ENCODE measurements around the gene EVL. TPM values are rescaled to one million over a fixed set of nuclear protein-coding genes. Genes with fewer than 3 reads are reported as not detected.

The EVL gene
- total RNA-seq, 2 experiments from 2014 or later, result 225 to 236 TPM

- H3K9me3 Mint-ChIP-seq, result no peaks in the 10 kb centered on the region
- peaks cover 10% of the 10 kb centered on the region for H3K4me1 Mint-ChIP-seq
- no peak overlapping the region for H3K27ac Mint-ChIP-seq
- no peak for DNase-seq
- H3K27me3 Mint-ChIP-seq, result no peaks in the 10 kb centered on the region
- peaks cover 9% of the 10 kb centered on the region for H3K36me3 Mint-ChIP-seq
- H3K4me3 Mint-ChIP-seq, result no peak overlapping the region
These were observed 75.9 kb downstream of the EVL start for GRCh38 chr14:100141098-100141497.

DNA sequence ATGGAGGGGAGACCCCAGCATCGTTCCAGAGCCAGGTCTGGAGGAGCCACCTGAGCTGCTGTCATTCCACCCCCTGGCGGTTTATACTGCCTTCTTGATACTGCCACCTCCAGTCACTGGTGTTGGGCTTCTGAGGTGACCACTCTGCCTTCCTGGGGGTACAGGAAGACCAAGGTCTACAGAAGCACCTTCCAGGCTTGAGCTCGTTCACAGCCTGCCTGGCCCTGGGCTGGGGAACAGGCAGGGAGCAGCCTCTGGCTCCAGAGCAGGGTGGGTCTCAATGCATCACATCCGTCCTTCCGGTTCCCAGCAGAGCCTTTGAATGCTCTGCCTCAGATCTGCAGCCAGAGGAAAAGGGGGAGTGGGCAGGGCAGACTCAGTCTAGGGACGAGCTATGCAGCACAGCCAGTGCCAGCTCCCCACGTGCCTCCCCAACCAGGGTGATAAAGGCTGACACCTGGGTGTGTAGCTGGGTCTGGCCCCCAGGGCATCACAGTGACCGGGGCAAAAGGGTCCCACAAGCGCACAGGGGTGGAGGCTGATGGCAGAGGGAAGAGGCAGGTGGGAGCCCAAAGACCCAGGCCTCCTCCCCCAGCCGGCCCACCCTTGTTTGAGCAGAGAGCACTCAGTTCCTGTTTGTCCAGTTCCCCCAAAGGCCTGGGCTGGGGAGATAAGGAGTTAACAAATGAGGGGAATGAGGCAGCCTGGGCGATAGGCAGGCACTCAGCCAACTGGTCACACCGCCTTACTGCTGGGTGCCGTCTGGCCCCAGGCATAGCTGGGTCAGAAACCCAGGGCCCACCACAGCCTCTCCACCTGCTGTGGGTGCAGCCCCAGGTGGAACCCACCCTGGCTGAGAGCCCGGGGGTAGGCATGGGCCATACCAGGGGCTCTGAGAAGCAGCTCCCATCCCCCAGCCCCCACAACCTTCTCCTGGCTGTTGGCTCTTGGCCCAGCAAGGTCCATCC lies 77.1 kb downstream of the EVL start:
- no peaks in the 10 kb centered on the region for H3K27me3 Mint-ChIP-seq
- peaks cover 16% of the 10 kb centered on the region for H3K4me1 Mint-ChIP-seq
- H3K36me3 Mint-ChIP-seq, result peaks cover 6% of the 10 kb centered on the region
- DNase-seq, result no peak
- H3K4me3 Mint-ChIP-seq, result no peak overlapping the region
- H3K27ac Mint-ChIP-seq, result peak overlapping the region; percentile 58
- H3K9me3 Mint-ChIP-seq, result no peaks in the 10 kb centered on the region

DNA sequence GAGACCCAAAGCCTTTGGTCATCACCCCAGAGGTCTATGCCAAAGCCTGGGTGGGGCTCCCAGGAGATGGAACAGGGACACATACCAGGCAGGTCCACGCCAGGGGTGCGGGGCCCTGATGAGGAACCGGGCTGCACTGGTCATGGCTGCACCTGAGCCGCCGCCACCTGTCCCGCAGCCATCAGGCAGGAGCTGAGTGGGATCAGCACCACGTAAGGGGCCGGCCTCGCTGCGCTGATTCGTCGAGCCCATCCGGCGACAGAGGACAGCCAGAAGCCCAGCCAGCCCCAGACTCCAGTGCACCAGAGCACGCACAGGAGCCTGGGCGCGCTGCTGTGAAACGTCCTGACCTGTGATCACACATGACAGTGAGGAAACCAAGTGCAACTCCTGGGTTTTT lies 78.3 kb downstream of the EVL start:
- Mint-ChIP-seq H3K9me3 (no peaks in the 10 kb centered on the region), H3K36me3 (peaks cover 3% of the 10 kb centered on the region), H3K27me3 (no peaks in the 10 kb centered on the region), H3K27ac (no peak overlapping the region), H3K4me3 (no peak overlapping the region), H3K4me1 (peaks cover 19% of the 10 kb centered on the region)
- DNase-seq, result no peak

DNA sequence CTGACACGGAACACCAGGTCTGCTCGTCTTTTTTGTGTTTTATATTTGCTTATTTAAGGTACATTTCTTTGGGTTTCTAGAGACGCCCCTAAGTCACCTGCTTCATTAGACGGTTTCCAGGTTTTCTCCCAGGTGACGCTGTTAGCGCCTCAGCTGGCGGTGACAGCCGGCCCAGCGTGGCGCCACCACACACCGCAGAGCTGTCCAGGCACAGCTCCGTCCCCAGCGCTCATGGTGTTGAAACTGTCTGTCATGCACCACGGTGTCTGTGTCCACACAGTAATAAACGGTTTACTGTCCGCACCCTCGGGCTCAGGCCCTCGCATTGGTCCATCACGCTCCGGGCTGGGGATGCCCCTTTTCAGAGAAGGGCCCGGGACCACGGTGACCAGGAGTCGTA lies 78.7 kb downstream of the EVL start:
- peaks cover 2% of the 10 kb centered on the region for H3K36me3 Mint-ChIP-seq
- H3K27me3 Mint-ChIP-seq, result no peaks in the 10 kb centered on the region
- peaks cover 17% of the 10 kb centered on the region for H3K4me1 Mint-ChIP-seq
- peak overlapping the region; percentile 51 for H3K27ac Mint-ChIP-seq
- DNase-seq, result no peak
- no peak overlapping the region for H3K4me3 Mint-ChIP-seq
- H3K9me3 Mint-ChIP-seq, result no peaks in the 10 kb centered on the region

- no peak for DNase-seq
- Mint-ChIP-seq H3K9me3 (no peaks in the 10 kb centered on the region), H3K4me1 (peaks cover 15% of the 10 kb centered on the region), H3K27ac (no peak overlapping the region), H3K4me3 (no peak overlapping the region), H3K27me3 (no peaks in the 10 kb centered on the region), H3K36me3 (peaks cover under 1% of the 10 kb centered on the region)
These were observed 79.4 kb downstream of the EVL start for GRCh38 chr14:100144645-100144995.

- no peaks in the 10 kb centered on the region for H3K27me3 Mint-ChIP-seq
- peaks cover 12% of the 10 kb centered on the region for H3K4me1 Mint-ChIP-seq
- no peak overlapping the region for H3K27ac Mint-ChIP-seq
- no peaks in the 10 kb centered on the region for H3K36me3 Mint-ChIP-seq
- H3K9me3 Mint-ChIP-seq, result no peaks in the 10 kb centered on the region
- no peak overlapping the region for H3K4me3 Mint-ChIP-seq
- DNase-seq, result no peak
These were observed 79.9 kb downstream of the EVL start for GRCh38 chr14:100144996-100145646.

- Mint-ChIP-seq H3K9me3 (no peaks in the 10 kb centered on the region), H3K4me3 (no peak overlapping the region), H3K27ac (peak overlapping the region; percentile 51), H3K4me1 (peaks cover 12% of the 10 kb centered on the region), H3K27me3 (no peaks in the 10 kb centered on the region), H3K36me3 (no peaks in the 10 kb centered on the region)
- DNase-seq, result no peak
These were observed 80.7 kb downstream of the EVL start for GRCh38 chr14:100145682-100146464.

GRCh38 chr14:100146531-100147091 lies 81.4 kb downstream of the EVL start:
- no peak for DNase-seq
- no peaks in the 10 kb centered on the region for H3K36me3 Mint-ChIP-seq
- H3K27ac Mint-ChIP-seq, result peak overlapping the region; percentile 51
- no peaks in the 10 kb centered on the region for H3K9me3 Mint-ChIP-seq
- H3K4me3 Mint-ChIP-seq, result no peak overlapping the region
- H3K27me3 Mint-ChIP-seq, result no peaks in the 10 kb centered on the region
- H3K4me1 Mint-ChIP-seq, result peaks cover 12% of the 10 kb centered on the region

- no peaks in the 10 kb centered on the region for H3K36me3 Mint-ChIP-seq
- peak overlapping the region; percentile 61 for H3K4me3 Mint-ChIP-seq
- H3K4me1 Mint-ChIP-seq, result peaks cover 10% of the 10 kb centered on the region
- H3K27me3 Mint-ChIP-seq, result no peaks in the 10 kb centered on the region
- H3K9me3 Mint-ChIP-seq, result no peaks in the 10 kb centered on the region
- peak; percentile 81 for DNase-seq
- H3K27ac Mint-ChIP-seq, result peak overlapping the region; percentile 88
These were observed 82.0 kb downstream of the EVL start for GRCh38 chr14:100147181-100147631.

- Mint-ChIP-seq H3K4me1 (peaks cover 9% of the 10 kb centered on the region), H3K36me3 (no peaks in the 10 kb centered on the region), H3K27me3 (no peaks in the 10 kb centered on the region), H3K4me3 (no peak overlapping the region), H3K9me3 (no peaks in the 10 kb centered on the region), H3K27ac (peak overlapping the region; percentile 16)
- DNase-seq, result no peak
These were observed 82.7 kb downstream of the EVL start for GRCh38 chr14:100147691-100148464.

- H3K4me1 Mint-ChIP-seq, result peaks cover 9% of the 10 kb centered on the region
- no peaks in the 10 kb centered on the region for H3K27me3 Mint-ChIP-seq
- H3K36me3 Mint-ChIP-seq, result no peaks in the 10 kb centered on the region
- DNase-seq, result no peak
- H3K4me3 Mint-ChIP-seq, result no peak overlapping the region
- H3K27ac Mint-ChIP-seq, result no peak overlapping the region
- H3K9me3 Mint-ChIP-seq, result no peaks in the 10 kb centered on the region
These were observed 83.9 kb downstream of the EVL start for GRCh38 chr14:100148837-100149731.

DNA sequence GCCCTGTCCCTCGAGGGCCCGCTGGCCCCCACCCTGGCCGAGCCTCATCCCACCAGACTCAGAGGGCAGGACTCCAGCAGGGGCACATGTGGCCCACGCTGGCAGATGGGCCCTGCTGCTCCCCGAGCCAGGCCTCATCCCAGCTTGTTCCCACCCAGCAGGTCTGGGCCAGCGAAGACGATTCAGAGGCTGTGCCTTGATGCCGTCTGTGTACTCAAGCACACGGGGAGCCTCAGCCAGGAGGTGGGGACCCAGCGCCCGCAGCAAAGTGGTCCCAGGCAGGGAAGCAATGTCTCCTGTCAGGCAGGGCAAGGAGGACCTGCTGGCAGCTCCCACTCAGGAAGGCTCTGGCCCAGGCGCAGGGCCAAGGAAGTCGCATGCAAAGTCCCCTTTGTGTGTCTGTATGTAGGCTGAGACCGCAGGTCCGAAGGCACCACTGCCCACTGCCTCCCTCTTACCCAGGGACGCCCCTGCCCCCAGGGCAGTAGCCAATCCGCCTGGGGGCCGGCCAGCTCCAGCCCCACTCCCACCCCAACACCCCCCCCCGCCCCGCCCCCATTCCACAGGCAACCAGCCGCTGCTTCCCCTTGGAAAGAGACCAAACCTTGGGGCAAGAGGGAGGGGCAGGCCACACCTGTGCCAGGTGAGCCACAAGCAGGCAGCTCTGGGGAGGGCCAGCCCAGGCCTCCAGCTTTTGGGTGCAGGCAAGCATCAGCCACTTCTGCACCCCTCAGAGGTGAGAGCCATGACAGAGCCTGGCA lies 84.8 kb downstream of the EVL start:
- Mint-ChIP-seq H3K4me1 (peaks cover 9% of the 10 kb centered on the region), H3K4me3 (no peak overlapping the region), H3K36me3 (peaks cover 1% of the 10 kb centered on the region), H3K27me3 (no peaks in the 10 kb centered on the region), H3K9me3 (peaks cover 3% of the 10 kb centered on the region), H3K27ac (no peak overlapping the region)
- no peak for DNase-seq
